IPS-18a (cell line): ENCODE data around the gene S1PR5.
A peak's percentile ranks its signal among the peaks of the same experiment; 100 is the strongest.

Experiments
- H3K27ac ChIP-seq: one replicate; pipeline ENCODE4 v1.5.1; 2013; ENCODE audit warnings: low read length
- H3K27me3 ChIP-seq: one replicate; pipeline ENCODE4 v1.6.1; 2013; ENCODE audit warnings: mild to moderate bottlenecking, low read length; ENCODE audit not compliant: control insufficient read depth, insufficient read depth
- H3K36me3 ChIP-seq: one replicate; pipeline ENCODE4 v1.6.1; 2013; ENCODE audit warnings: low read depth, low read length; ENCODE audit not compliant: control insufficient read depth
- H3K4me1 ChIP-seq: one replicate; pipeline ENCODE4 v1.6.1; 2013; ENCODE audit warnings: low read depth, low read length; ENCODE audit not compliant: control insufficient read depth
- H3K4me3 ChIP-seq: one replicate; pipeline ENCODE4 v1.5.1; 2013; ENCODE audit warnings: low read length
- H3K9ac ChIP-seq: one replicate; pipeline ENCODE4 v1.6.1; 2013; ENCODE audit warnings: mild to moderate bottlenecking, low read length, moderate library complexity
- H3K9me3 ChIP-seq: one replicate; pipeline ENCODE4 v1.6.1; 2013; ENCODE audit warnings: low read depth, low read length; ENCODE audit not compliant: control insufficient read depth

The S1PR5 gene

GRCh38 chr19:10517361-10517759 lies at the start of gene S1PR5:
S1PR5 (minus strand) TSS chr19:10517447; CDS start chr19:10515011, 2,436 bp downstream.
- H3K27ac ChIP-seq = no peak within 1 kb of the TSS
- H3K9me3 ChIP-seq = no peaks in the 10 kb centered on the region
- H3K4me3 ChIP-seq = peak within 1 kb of the TSS; percentile 44
- H3K4me1 ChIP-seq = peaks cover 14% of the 10 kb centered on the region
- no peaks in the 10 kb centered on the region for H3K36me3 ChIP-seq
- peaks cover 76% of the 10 kb centered on the region for H3K27me3 ChIP-seq
- H3K9ac ChIP-seq = no peak within 1 kb of the TSS

DNA sequence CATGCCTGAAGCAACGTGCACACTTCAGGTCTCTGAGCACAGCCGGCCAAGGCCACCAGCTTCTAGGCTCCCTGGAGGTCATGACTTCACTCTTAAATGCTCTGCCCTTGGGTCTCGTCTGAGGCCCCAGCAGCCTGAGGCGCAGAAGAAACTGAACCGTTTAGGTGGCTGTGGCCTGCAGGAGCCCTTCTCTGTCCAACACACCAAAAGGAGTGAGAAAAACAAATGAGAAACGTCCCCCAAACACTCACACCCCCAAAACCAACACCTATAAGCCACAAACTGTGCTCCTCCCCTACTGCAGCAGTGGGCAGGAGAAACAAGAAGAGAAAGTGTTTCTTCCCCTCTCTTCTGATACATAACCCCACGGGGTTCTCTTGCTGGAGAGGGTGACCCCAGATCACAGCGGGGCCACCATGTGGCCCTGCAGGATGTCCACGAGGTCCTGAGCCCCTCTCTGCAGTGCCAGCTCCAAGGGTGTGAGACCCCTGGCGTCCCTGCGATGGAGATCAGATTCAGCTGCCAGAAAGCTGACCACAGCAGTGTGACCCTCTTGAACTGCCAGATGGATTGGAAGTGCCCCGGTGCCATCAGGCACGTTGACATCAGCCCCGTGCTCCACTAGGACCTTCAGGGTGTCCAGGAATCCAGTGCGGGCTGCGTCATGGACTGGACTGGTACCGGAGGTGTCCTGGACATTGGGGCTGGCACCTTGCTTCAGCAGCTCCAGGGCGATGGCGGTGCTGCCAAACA lies 49.6 kb upstream of the S1PR5 start:
- peak overlapping the region; percentile 90 for H3K4me3 ChIP-seq
- peaks cover 9% of the 10 kb centered on the region for H3K4me1 ChIP-seq
- H3K27ac ChIP-seq = no peak overlapping the region
- H3K9me3 ChIP-seq = no peaks in the 10 kb centered on the region
- H3K27me3 ChIP-seq = peaks cover 18% of the 10 kb centered on the region
- H3K36me3 ChIP-seq = peaks cover 4% of the 10 kb centered on the region
- no peak overlapping the region for H3K9ac ChIP-seq

- Histone ChIP-seq H3K27ac (no peak overlapping the region), H3K27me3 (peaks cover 18% of the 10 kb centered on the region), H3K9me3 (no peaks in the 10 kb centered on the region), H3K9ac (no peak overlapping the region), H3K36me3 (peaks cover 8% of the 10 kb centered on the region), H3K4me3 (peak overlapping the region; percentile 90), H3K4me1 (peaks cover 9% of the 10 kb centered on the region)
These were observed 49.1 kb upstream of the S1PR5 start for GRCh38 chr19:10566408-10566657.

DNA sequence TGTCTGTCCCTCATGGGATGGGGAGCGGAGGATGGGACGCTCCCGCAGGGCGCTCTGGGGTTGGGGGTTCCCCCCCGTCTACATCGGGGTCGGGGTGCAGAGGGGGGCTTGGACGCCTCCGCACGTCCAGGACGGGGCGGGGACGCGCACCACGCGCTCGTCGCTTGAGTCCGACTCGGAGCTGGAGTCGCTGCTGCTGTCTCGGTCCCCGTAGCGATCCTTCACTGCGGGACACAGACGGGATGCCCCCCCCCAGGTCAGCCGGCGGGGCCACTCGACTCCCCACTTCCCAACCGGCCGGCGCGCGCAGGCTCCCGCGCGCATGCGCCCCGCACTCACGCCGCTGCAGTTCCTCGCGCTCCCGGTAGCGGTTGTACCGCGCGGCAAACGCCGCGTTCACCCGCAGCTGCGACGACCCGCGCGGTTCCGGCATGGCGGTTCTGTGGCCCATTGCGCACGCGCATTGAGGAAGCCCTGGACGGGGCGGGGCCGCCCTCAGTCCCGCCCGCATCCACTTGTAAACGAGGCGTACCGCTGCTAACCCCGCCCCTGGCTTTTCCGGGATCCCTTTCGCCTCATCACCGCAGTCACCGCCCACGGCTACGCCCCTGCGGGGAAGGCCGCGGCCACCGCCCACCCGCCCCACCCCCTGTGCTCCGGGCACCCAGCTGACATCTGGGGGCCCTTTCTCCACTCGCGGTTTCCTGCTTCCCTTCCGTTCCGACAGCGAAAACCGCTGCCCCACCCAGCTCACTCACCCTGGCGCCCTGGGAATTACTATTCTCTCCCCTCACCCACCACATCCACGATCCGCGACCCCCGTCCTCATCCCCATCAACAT lies 48.5 kb upstream of the S1PR5 start, which contains the start of gene KRI1:
Gene KRI1, minus strand, starts transcription at position 444 of the 841 bp plus-strand sequence. Its CDS starts 11 bp downstream, at position 433.
- H3K4me1 ChIP-seq = peaks cover 9% of the 10 kb centered on the region
- H3K9ac ChIP-seq = peak within 1 kb of the TSS; percentile 95
- H3K27ac ChIP-seq = peak within 1 kb of the TSS; percentile 88
- H3K27me3 ChIP-seq = peaks cover 18% of the 10 kb centered on the region
- peaks cover 14% of the 10 kb centered on the region for H3K36me3 ChIP-seq
- H3K9me3 ChIP-seq = no peaks in the 10 kb centered on the region
- H3K4me3 ChIP-seq = peak within 1 kb of the TSS; percentile 90

GRCh38 chr19:10565028-10565566 lies 47.9 kb upstream of the S1PR5 start:
- H3K36me3 ChIP-seq = peaks cover 21% of the 10 kb centered on the region
- peaks cover 18% of the 10 kb centered on the region for H3K27me3 ChIP-seq
- H3K4me1 ChIP-seq = peaks cover 9% of the 10 kb centered on the region
- H3K9me3 ChIP-seq = no peaks in the 10 kb centered on the region
- peak overlapping the region; percentile 95 for H3K9ac ChIP-seq
- H3K27ac ChIP-seq = peak overlapping the region; percentile 88
- peak overlapping the region; percentile 90 for H3K4me3 ChIP-seq

GRCh38 chr19:10562609-10563008 lies 45.4 kb upstream of the S1PR5 start:
- Histone ChIP-seq H3K27me3 (peaks cover 11% of the 10 kb centered on the region), H3K9ac (no peak overlapping the region), H3K36me3 (peaks cover 43% of the 10 kb centered on the region), H3K4me3 (no peak overlapping the region), H3K4me1 (peaks cover 3% of the 10 kb centered on the region), H3K9me3 (no peaks in the 10 kb centered on the region), H3K27ac (no peak overlapping the region)

GRCh38 chr19:10560154-10560553 lies 42.9 kb upstream of the S1PR5 start:
- Histone ChIP-seq H3K36me3 (peaks cover 57% of the 10 kb centered on the region), H3K4me3 (no peak overlapping the region), H3K27ac (no peak overlapping the region), H3K9me3 (no peaks in the 10 kb centered on the region), H3K9ac (no peak overlapping the region), H3K27me3 (no peaks in the 10 kb centered on the region), H3K4me1 (no peaks in the 10 kb centered on the region)

DNA sequence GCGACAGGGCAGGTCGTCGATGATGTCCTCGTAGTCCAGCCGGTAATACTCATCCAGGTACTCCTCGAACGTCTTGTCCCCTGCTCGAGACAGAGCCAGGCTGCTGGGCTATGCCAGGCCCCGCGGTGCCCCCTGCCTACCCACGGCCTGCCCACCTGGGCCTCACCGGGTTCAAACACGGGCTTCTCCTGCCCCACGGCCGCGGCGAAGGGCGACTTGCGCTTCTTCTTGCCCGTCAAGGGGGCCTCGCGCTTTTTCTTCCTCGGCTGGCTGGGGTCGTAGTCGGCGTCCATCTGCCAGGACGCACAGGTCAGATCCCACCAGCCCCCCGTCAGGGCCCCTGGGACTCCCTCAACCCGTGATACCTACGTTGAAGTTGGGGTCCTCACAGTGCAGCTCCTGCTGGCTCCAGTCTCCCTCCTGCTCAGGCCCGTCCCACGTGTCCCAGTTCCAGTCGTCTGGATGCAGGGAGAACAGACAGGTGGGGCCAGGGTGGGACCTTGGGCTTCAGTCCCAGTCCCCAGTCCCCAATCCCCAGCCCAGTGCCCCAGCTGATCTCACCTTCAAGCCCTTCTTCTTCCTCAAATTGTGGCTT lies 40.5 kb upstream of the S1PR5 start:
- Histone ChIP-seq H3K9me3 (no peaks in the 10 kb centered on the region), H3K4me1 (no peaks in the 10 kb centered on the region), H3K27me3 (no peaks in the 10 kb centered on the region), H3K36me3 (peaks cover 78% of the 10 kb centered on the region), H3K4me3 (no peak overlapping the region), H3K27ac (no peak overlapping the region), H3K9ac (no peak overlapping the region)

- Histone ChIP-seq H3K4me3 (no peak overlapping the region), H3K36me3 (peaks cover 69% of the 10 kb centered on the region), H3K9ac (no peak overlapping the region), H3K27ac (no peak overlapping the region), H3K9me3 (no peaks in the 10 kb centered on the region), H3K27me3 (no peaks in the 10 kb centered on the region), H3K4me1 (no peaks in the 10 kb centered on the region)
These were observed 38.3 kb upstream of the S1PR5 start for GRCh38 chr19:10555610-10555973.

GRCh38 chr19:10554760-10555609 lies 37.7 kb upstream of the S1PR5 start:
- Histone ChIP-seq H3K4me3 (no peak overlapping the region), H3K27me3 (no peaks in the 10 kb centered on the region), H3K4me1 (no peaks in the 10 kb centered on the region), H3K9me3 (no peaks in the 10 kb centered on the region), H3K36me3 (peaks cover 67% of the 10 kb centered on the region), H3K27ac (no peak overlapping the region), H3K9ac (no peak overlapping the region)

DNA sequence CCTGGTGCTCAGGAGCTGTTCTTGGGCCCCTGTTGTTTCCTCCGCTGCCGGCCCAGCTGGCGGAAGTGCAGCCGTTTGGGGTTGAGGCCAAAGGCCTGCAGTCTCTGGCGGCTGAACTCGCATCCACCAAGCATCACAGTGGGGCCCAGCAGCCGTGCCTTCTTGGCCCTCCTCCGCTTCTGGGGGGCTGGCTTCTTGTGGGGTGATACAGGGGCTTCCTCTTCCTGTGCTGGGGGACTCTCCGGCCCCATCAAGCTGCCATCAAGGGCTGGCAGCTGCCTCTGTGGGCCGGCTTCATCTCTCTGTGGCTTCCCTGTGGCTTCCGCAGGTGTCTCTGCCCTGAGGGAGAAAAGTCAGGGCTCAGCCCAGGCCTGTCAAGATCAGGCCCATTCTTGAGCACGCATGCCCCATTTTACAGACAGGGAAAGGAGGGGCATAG lies 36.7 kb upstream of the S1PR5 start:
- Histone ChIP-seq H3K4me3 (no peak overlapping the region), H3K36me3 (peaks cover 59% of the 10 kb centered on the region), H3K4me1 (no peaks in the 10 kb centered on the region), H3K9ac (no peak overlapping the region), H3K27me3 (no peaks in the 10 kb centered on the region), H3K27ac (no peak overlapping the region), H3K9me3 (no peaks in the 10 kb centered on the region)
